ENCODE measurements around the gene GPR151. TPM values are rescaled to one million over a fixed set of nuclear protein-coding genes. Genes with fewer than 3 reads are reported as not detected.

Gene GPR151
- total and polyA plus RNA-seq, 2 of the 4 experiments (the other 2 are of a cell fraction): not detected

GRCh38 chr5:146490089-146490843 is 25.7 kb downstream of the GPR151 start:
- no peaks in the 10 kb centered on the region for H3K9me3 ChIP-seq (ENCODE audit: control insufficient read depth, insufficient read depth, low read length)
- dilution Hi-C loops (cut with HindIII; ENCODE audit: low sequenced_read_pairs, unreplicated experiment) (no loop called here), in situ Hi-C loops (cut with MboI; ENCODE audit: low sequenced_read_pairs) (no loop called here), intact Hi-C loops (cut with micrococcal nuclease) (no loop called here)
- H4K5ac ChIP-seq (ENCODE audit: low read depth, low read length): no peak overlapping the region
- H2AK9ac ChIP-seq (replicated peaks; ENCODE audit: low read depth, low read length, poor library complexity): no peak overlapping the region
- H3K4me1 ChIP-seq (ENCODE audit: control insufficient read depth, insufficient read depth, low read length): no peaks in the 10 kb centered on the region
- DNase-seq (no peak), ATAC-seq (ENCODE audit: low read depth) (no peak)
- H3K23ac ChIP-seq (ENCODE audit: low read depth, low read length): no peak overlapping the region
- no peaks in the 10 kb centered on the region for H3K27me3 ChIP-seq (ENCODE audit: control insufficient read depth, insufficient read depth, low read length)
- H4K91ac ChIP-seq (ENCODE audit: insufficient read depth, low read depth, low read length): no peak overlapping the region
- no peak overlapping the region for H3K27ac ChIP-seq (ENCODE audit: insufficient read depth, low read length)
- no CpG with 5 or more reads among the region's 3 CpGs for WGBS, 2 experiments (ENCODE audit: extremely low coverage in 2 of 2, insufficient read length in 1 of 2)
- H3K4me2 ChIP-seq (ENCODE audit: low read depth, low read length): no peak overlapping the region
- peaks cover 3% of the 10 kb centered on the region; the same call in 1 of the 2 replicates for H3K9me1 ChIP-seq (ENCODE audit: insufficient read depth, low read length)
- POLR2A ChIA-PET (ENCODE audit: unreplicated experiment): no interaction called here
- H2AFZ ChIP-seq (replicated peaks; ENCODE audit: low read length, poor library complexity): no peak overlapping the region
- no peak overlapping the region for H2BK15ac ChIP-seq (ENCODE audit: low read depth, low read length)
- no peak overlapping the region for H2AK5ac ChIP-seq (ENCODE audit: low read depth, low read length)
- H3K36me3 ChIP-seq (ENCODE audit: control insufficient read depth, insufficient read depth, low read length): peaks cover 4% of the 10 kb centered on the region
- H3K9ac ChIP-seq (ENCODE audit: low read depth, low read length): no peak overlapping the region
- H3K4me3 ChIP-seq (ENCODE audit: insufficient read depth, low read depth, low read length): no peak overlapping the region
- CTCF ChIA-PET: interaction anchor here (0.5 to 0.7 kb wide), 2 partner anchors 14 to 38 kb away, joined by 3 read pairs; no protein-coding TSS in a partner anchor
- peaks cover 3 to 5% of the 10 kb centered on the region in 2 experiments; a peak in 3 of 4 replicates for H3K79me1 ChIP-seq (ENCODE audit: low read depth in 1 of 2, low read length in 2 of 2)
- BruUV-seq (replicated peaks): no TSS peak
- H3K56ac ChIP-seq (ENCODE audit: extremely low read depth, insufficient read depth, low read length): no peak overlapping the region
- no peak overlapping the region for H2BK5ac ChIP-seq (ENCODE audit: low read depth, low read length, poor library complexity, severe bottlenecking)
- no peak overlapping the region for H3K14ac ChIP-seq (replicated peaks; ENCODE audit: low read depth, low read length)
- H4K8ac ChIP-seq (ENCODE audit: low read depth in 2 of 2, low read length in 2 of 2): no peak overlapping the region
- no peak overlapping the region for H3K18ac ChIP-seq (ENCODE audit: low read depth, low read length)
- H2BK120ac ChIP-seq (ENCODE audit: low read depth, low read length): no peak overlapping the region
- H3K4ac ChIP-seq (ENCODE audit: low read depth, low read length): no peak overlapping the region
- no peak overlapping the region for H2BK20ac ChIP-seq (ENCODE audit: low read depth, low read length)
- TF ChIP-seq SMC3 (IDR thresholded peaks at IDR 0.05; ENCODE audit: low read depth, low read length) (no peak), USF2 (IDR thresholded peaks at IDR 0.05; ENCODE audit: low read depth, low read length) (no peak), CHD1 (IDR thresholded peaks at IDR 0.05; ENCODE audit: low read depth, low read length) (no peak), MXI1 (IDR thresholded peaks at IDR 0.05; ENCODE audit: borderline replicate concordance, low read depth, low read length) (no peak), BHLHE40 (IDR thresholded peaks at IDR 0.05; ENCODE audit: low read depth, low read length) (no peak), NFE2L2 (IDR thresholded peaks at IDR 0.05; ENCODE audit: low read depth, low read length) (no peak), FOS (IDR thresholded peaks at IDR 0.05; ENCODE audit: low read depth, low read length) (no peak), RAD21 (IDR thresholded peaks at IDR 0.05; ENCODE audit: low read length) (no peak), POLR2A (IDR thresholded peaks at IDR 0.05; ENCODE audit: low read depth, low read length) (no peak), MAZ (IDR thresholded peaks at IDR 0.05; ENCODE audit: borderline replicate concordance, low read depth, low read length) (no peak), RCOR1 (IDR thresholded peaks at IDR 0.05; ENCODE audit: insufficient replicate concordance, low read length) (no peak), RFX5 (IDR thresholded peaks at IDR 0.05; ENCODE audit: low read depth, low read length) (no peak), MAFK (IDR thresholded peaks at IDR 0.05; ENCODE audit: low read depth, low read length) (no peak), CEBPB (IDR thresholded peaks at IDR 0.05; ENCODE audit: low read depth, low read length) (no peak)
- TF ChIP-seq, protein P1, sequence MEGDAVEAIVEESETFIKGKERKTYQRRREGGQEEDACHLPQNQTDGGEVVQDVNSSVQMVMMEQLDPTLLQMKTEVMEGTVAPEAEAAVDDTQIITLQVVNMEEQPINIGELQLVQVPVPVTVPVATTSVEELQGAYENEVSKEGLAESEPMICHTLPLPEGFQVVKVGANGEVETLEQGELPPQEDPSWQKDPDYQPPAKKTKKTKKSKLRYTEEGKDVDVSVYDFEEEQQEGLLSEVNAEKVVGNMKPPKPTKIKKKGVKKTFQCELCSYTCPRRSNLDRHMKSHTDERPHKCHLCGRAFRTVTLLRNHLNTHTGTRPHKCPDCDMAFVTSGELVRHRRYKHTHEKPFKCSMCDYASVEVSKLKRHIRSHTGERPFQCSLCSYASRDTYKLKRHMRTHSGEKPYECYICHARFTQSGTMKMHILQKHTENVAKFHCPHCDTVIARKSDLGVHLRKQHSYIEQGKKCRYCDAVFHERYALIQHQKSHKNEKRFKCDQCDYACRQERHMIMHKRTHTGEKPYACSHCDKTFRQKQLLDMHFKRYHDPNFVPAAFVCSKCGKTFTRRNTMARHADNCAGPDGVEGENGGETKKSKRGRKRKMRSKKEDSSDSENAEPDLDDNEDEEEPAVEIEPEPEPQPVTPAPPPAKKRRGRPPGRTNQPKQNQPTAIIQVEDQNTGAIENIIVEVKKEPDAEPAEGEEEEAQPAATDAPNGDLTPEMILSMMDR (conservative IDR thresholded peaks at IDR 0.05; ENCODE audit: low read depth, low read length): no peak
- TF ChIP-seq, protein P2, sequence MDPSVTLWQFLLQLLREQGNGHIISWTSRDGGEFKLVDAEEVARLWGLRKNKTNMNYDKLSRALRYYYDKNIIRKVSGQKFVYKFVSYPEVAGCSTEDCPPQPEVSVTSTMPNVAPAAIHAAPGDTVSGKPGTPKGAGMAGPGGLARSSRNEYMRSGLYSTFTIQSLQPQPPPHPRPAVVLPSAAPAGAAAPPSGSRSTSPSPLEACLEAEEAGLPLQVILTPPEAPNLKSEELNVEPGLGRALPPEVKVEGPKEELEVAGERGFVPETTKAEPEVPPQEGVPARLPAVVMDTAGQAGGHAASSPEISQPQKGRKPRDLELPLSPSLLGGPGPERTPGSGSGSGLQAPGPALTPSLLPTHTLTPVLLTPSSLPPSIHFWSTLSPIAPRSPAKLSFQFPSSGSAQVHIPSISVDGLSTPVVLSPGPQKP (IDR thresholded peaks at IDR 0.05; ENCODE audit: borderline replicate concordance, low read depth, low read length): no peak
- no peaks in the 10 kb centered on the region for H4K20me1 ChIP-seq (ENCODE audit: insufficient read depth, low read length)
